CD4-positive, alpha-beta T cell (primary cell): ENCODE measurements around the gene C2orf92. TPM values are rescaled to one million over a fixed set of nuclear protein-coding genes. Genes with fewer than 3 reads are reported as not detected.

Experiments used
- ATAC-seq: fragments of 200-7000 bp; cut with Tn5 transposase; one replicate; pipeline ENCODE4 v1.10.0; 2022; ENCODE audit warnings: mild to moderate bottlenecking; ENCODE audit not compliant: poor library complexity
- CTCF ChIA-PET: fragments of 350-600 bp; sonication (Branson Sonifier 250); formaldehyde crosslinking; loops from one replicate; lab custom pipeline; 2021; ENCODE audit warnings: antibody characterized with exemption, inconsistent platforms; lab: Charles Lee
- POLR2A ChIA-PET: fragments of 350-600 bp; sonication (Branson Sonifier 250); formaldehyde crosslinking; loops from one replicate; lab custom pipeline; 2021; ENCODE audit warnings: antibody characterized with exemption, inconsistent platforms; lab: Charles Lee
- DNase-seq, 14 experiments: peaks; one replicate each; pipeline ENCODE4 v3.0.0-alpha.2; 2013 to 2020; ENCODE audit warnings: mixed read lengths in 2 of 14
- H3K27ac ChIP-seq, 2 donors: one replicate each; pipeline versions ENCODE4 v1.5.1 to v1.7.0; 2013; ENCODE audit warnings: low read length in 2 of 2, low read depth in 1 of 2, mild to moderate bottlenecking in 1 of 2
- H3K27me3 ChIP-seq, 2 experiments: 1 replicate in 1 of 2; 2 replicates in 1 of 2; pipeline versions ENCODE4 v1.6.1 to v1.7.0; 2013; ENCODE audit warnings: low read length in 2 of 2, control low read depth in 1 of 2, mild to moderate bottlenecking in 1 of 2, moderate library complexity in 1 of 2; ENCODE audit not compliant: insufficient read depth in 2 of 2, control insufficient read depth in 1 of 2
- H3K36me3 ChIP-seq: one replicate; pipeline ENCODE4 v1.6.1; 2013; ENCODE audit warnings: low read length, control low read depth; ENCODE audit not compliant: insufficient read depth
- H3K4me1 ChIP-seq: one replicate; pipeline ENCODE4 v1.6.1; 2013; ENCODE audit warnings: low read length, control low read depth; ENCODE audit not compliant: insufficient read depth
- H3K4me3 ChIP-seq: one replicate; pipeline ENCODE4 v1.5.1; 2013; ENCODE audit warnings: mild to moderate bottlenecking, low read length, moderate library complexity
- H3K9me3 ChIP-seq, 2 experiments: 1 replicate in 1 of 2; 2 replicates in 1 of 2; pipeline versions ENCODE4 v1.6.1 to v1.7.0; 2013; ENCODE audit warnings: low read length in 2 of 2, mild to moderate bottlenecking in 2 of 2, control low read depth in 1 of 2, moderate library complexity in 1 of 2; ENCODE audit not compliant: control insufficient read depth in 1 of 2, insufficient read depth in 1 of 2
- H3K27ac Mint-ChIP-seq: one replicate; pipeline ENCODE4 v1.8.0; 2020; ENCODE audit warnings: mixed read lengths
- H3K27me3 Mint-ChIP-seq: one replicate; pipeline ENCODE4 v1.8.0; 2021; ENCODE audit warnings: mixed read lengths
- H3K36me3 Mint-ChIP-seq: one replicate; pipeline ENCODE4 v1.8.0; 2021; ENCODE audit warnings: low read depth, mixed read lengths
- H3K4me1 Mint-ChIP-seq: one replicate; pipeline ENCODE4 v1.8.0; 2021; ENCODE audit warnings: low read depth, mixed read lengths
- H3K4me3 Mint-ChIP-seq: one replicate; pipeline ENCODE4 v1.8.0; 2020; ENCODE audit warnings: mild to moderate bottlenecking, mixed read lengths
- H3K9me3 Mint-ChIP-seq: one replicate; pipeline ENCODE4 v1.8.0; 2020; ENCODE audit warnings: mixed read lengths
- intact Hi-C, 2 experiments: fragments of 100-400 bp; cut with DNase I in 1 of 2; cut with micrococcal nuclease in 1 of 2; formaldehyde crosslinking; loops; one replicate each; pipeline versions ENCODE4 v1.15.1 to v1.9.0; 2023 to 2025; cut with DNase I, micrococcal nuclease
- total RNA-seq, 174 experiments: library from RNA in 2 of 174; stranded (reverse) in 2 of 174; gene quantifications; one replicate each; pipeline ENCODE4 v1.2.3 and lab custom pipeline; 2021 to 2026
- TF ChIP-seq, protein P1 (sequence below): fragments of 200-600 bp; IDR thresholded peaks from one replicate; pipeline ENCODE4 v1.8.0; 2022; ENCODE audit warnings: antibody characterized with exemption, mild to moderate bottlenecking

C2orf92 gene
- total RNA-seq, 2 experiments from 2014 or later: 12.4 to 13.4 TPM

DNA sequence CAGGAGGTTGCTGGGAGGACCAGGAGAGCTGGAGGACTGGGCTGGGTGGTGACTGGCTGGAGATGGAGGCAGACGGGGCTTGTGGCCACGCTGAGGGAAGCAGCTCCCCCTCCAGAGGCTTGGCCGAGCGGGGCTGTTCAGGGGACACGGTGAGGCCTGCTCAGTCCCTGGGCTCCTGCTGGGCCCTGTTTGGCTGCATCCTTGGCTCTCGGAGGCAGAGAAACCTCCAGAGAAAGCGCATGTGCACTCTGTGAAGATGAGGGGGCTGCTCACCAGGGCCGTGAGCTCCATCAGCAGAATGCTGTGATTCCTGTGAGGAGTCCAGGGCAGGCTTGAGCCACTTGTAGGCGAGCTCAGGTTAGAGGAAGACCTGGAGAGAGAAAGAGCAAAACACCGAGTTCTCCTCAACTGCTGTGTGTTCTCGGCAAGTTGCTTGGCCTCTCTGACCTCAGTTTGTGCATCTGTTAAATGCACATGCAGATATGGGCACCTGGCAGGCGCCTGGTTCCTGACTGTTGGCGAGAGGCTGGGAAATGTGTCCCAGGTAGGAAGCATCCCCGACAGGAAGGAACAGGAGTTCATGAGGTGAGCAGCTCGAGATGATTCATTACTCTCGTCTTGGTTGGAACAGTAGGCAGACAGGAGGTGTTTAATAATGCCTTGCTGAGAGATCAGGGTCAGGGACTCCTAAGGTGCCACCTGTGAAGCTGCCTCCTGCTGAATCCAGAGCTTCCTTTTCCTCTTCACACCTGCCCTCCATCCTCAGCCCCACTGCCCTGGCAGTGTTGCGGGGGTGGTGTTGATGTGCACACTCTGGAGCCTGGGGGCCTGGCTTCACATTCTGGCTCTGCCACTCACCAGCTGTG lies 44.8 kb downstream of the C2orf92 start:
- H3K4me1 Mint-ChIP-seq: peaks cover 92% of the 10 kb centered on the region
- peak overlapping the region; percentile 79 to 88 for H3K27ac ChIP-seq
- no peaks in the 10 kb centered on the region for H3K9me3 Mint-ChIP-seq
- intact Hi-C loops: loop anchor here (5.0 to 10.0 kb wide), 3 partner anchors 52 to 1110 kb away; partner anchors contain the start of genes ACTR1B (in 1 of the 2) and TMEM131 (in 1 of the 2)
- ChIA-PET POLR2A (interaction anchor here (0.7 to 3.7 kb wide), 13 partner anchors 10 to 750 kb away, joined by 3 to 42 read pairs (median 7); partner anchors contain the start of genes ACTR1B, ANKRD36B and COX5B), CTCF (interaction anchor here (1.1 to 2.3 kb wide), 6 partner anchors 13 to 124 kb away, joined by 3 to 15 read pairs (median 8); no protein-coding TSS in a partner anchor)
- ATAC-seq: no peak
- H3K36me3 Mint-ChIP-seq: peaks cover 60% of the 10 kb centered on the region
- peaks cover 32% of the 10 kb centered on the region for H3K36me3 ChIP-seq
- no peaks in the 10 kb centered on the region for H3K27me3 Mint-ChIP-seq
- H3K27ac Mint-ChIP-seq: peak overlapping the region; percentile 98
- H3K9me3 ChIP-seq: no peaks in the 10 kb centered on the region
- DNase-seq: peak in 6 of 14 experiments; percentile 13 to 49 (median 24)
- H3K4me3 Mint-ChIP-seq: peak overlapping the region; percentile 99
- TF ChIP-seq, protein P1, sequence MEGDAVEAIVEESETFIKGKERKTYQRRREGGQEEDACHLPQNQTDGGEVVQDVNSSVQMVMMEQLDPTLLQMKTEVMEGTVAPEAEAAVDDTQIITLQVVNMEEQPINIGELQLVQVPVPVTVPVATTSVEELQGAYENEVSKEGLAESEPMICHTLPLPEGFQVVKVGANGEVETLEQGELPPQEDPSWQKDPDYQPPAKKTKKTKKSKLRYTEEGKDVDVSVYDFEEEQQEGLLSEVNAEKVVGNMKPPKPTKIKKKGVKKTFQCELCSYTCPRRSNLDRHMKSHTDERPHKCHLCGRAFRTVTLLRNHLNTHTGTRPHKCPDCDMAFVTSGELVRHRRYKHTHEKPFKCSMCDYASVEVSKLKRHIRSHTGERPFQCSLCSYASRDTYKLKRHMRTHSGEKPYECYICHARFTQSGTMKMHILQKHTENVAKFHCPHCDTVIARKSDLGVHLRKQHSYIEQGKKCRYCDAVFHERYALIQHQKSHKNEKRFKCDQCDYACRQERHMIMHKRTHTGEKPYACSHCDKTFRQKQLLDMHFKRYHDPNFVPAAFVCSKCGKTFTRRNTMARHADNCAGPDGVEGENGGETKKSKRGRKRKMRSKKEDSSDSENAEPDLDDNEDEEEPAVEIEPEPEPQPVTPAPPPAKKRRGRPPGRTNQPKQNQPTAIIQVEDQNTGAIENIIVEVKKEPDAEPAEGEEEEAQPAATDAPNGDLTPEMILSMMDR: no peak
- H3K4me1 ChIP-seq: peaks cover 97% of the 10 kb centered on the region
- H3K27me3 ChIP-seq: no peaks in the 10 kb centered on the region
- H3K4me3 ChIP-seq: peak overlapping the region; percentile 76

DNA sequence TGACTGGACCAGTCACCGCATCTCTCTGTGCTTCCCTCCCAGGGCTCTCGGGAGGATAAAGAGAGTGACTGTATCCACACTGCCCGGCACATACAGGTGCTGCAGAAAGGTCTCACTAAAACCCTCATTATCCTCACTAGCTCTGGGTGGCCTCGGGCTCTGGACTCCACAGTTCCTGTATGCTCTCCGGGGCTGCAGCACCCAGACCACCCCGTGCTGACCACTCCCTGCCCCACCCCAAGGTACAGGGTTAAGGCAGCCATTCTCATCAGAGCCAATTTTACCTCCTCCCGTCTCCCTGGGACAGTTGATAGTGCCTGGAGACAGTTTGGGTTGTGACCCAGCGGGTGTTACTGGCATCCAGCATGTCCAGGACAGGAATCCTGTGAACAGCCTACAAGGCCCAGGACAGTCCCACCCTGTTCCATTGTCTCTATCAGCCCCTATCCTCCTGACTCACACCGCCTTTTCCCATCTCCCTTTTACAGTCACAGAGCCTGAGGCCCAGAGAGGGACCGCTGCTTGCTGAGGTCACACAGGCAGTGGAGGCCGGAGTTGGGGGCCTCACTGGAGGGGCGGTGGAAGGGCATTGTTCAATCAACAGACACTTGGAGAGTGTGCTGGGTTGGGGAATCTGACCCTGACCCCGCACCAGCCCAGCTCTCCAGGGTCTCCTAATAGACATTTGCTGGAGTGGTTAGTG lies 45.6 kb downstream of the C2orf92 start:
- TF ChIP-seq, protein P1: no peak
- Mint-ChIP-seq H3K27me3 (no peaks in the 10 kb centered on the region), H3K4me1 (peaks cover 94% of the 10 kb centered on the region), H3K36me3 (peaks cover 68% of the 10 kb centered on the region), H3K27ac (peak overlapping the region; percentile 98), H3K9me3 (no peaks in the 10 kb centered on the region), H3K4me3 (peak overlapping the region; percentile 99)
- Histone ChIP-seq H3K4me1 (peaks cover 99% of the 10 kb centered on the region), H3K36me3 (peaks cover 36% of the 10 kb centered on the region), H3K9me3 (no peaks in the 10 kb centered on the region), H3K27ac (peak overlapping the region; percentile 75 to 88), H3K27me3 (no peaks in the 10 kb centered on the region), H3K4me3 (peak overlapping the region; percentile 76)
- ChIA-PET POLR2A (interaction anchor here (2.7 to 3.7 kb wide), 3 partner anchors 27 to 69 kb away, joined by 18 to 42 read pairs (median 21); partner anchors contain the start of gene COX5B), CTCF (interaction anchor here (1.1 to 2.3 kb wide), 3 partner anchors 12 to 125 kb away, joined by 3 to 15 read pairs (median 4); no protein-coding TSS in a partner anchor)
- DNase-seq (peak in 2 of 14 experiments; percentile 1 to 34), ATAC-seq (no peak)
- intact Hi-C loops: loop anchor here (5.0 to 10.0 kb wide), 3 partner anchors 53 to 1110 kb away; partner anchors contain the start of genes ACTR1B (in 1 of the 2) and TMEM131 (in 1 of the 2)
